HS-5 (cell line): Measurements from ENCODE around the gene CCR5.
"Not testable (repeated sequence)": the region's sequence is repeated elsewhere in the genome, so short reads cannot be mapped to it uniquely, and the experiment has no call there.

Source experiments
- DNase-seq: peaks from one replicate; pipeline ENCODE4 v3.0.0-alpha.2; 2012; ENCODE audit warnings: low read depth

CCR5 gene

GRCh38 chr3:46370839-46371518 lies at the start of gene CCR5:
Gene CCR5, plus strand, starts transcription at chr3:46370946. Its CDS starts 1,957 bp downstream, at chr3:46372903.
- DNase-seq: no peak

GRCh38 chr3:46321461-46322104 lies 49.2 kb upstream of the CCR5 start:
- no peak for DNase-seq

- DNase-seq: no peak
Measured at GRCh38 chr3:46324036-46324435, 46.7 kb upstream of the CCR5 start.

GRCh38 chr3:46325645-46326300 lies 45.0 kb upstream of the CCR5 start:
- no peak for DNase-seq

GRCh38 chr3:46330676-46331075 lies 40.1 kb upstream of the CCR5 start:
- DNase-seq: not testable (repeated sequence)

GRCh38 chr3:46334741-46335478 lies 35.8 kb upstream of the CCR5 start:
- peak; percentile 40 for DNase-seq

GRCh38 chr3:46335541-46335940 lies 35.2 kb upstream of the CCR5 start:
- no peak for DNase-seq

- DNase-seq: no peak
Measured at GRCh38 chr3:46337911-46338310, 32.8 kb upstream of the CCR5 start.

- no peak for DNase-seq
Measured at GRCh38 chr3:46338840-46339239, 31.9 kb upstream of the CCR5 start.

- no peak for DNase-seq
Measured at GRCh38 chr3:46344476-46344875, 26.3 kb upstream of the CCR5 start.

GRCh38 chr3:46348823-46349482 lies 21.8 kb upstream of the CCR5 start:
- DNase-seq: no peak

GRCh38 chr3:46349484-46350261 lies 21.1 kb upstream of the CCR5 start:
- no peak for DNase-seq

- DNase-seq: no peak
Measured at GRCh38 chr3:46350262-46350565, 20.5 kb upstream of the CCR5 start.

- DNase-seq: no peak
Measured at GRCh38 chr3:46351646-46352045, 19.1 kb upstream of the CCR5 start.

- DNase-seq: no peak
Measured at GRCh38 chr3:46353090-46353489, 17.7 kb upstream of the CCR5 start.

- DNase-seq: no peak
Measured at GRCh38 chr3:46353647-46354410, 16.9 kb upstream of the CCR5 start, which contains the start of gene CCR2. Gene CCR2, plus strand, starts transcription at chr3:46354111. Its CDS starts 3,417 bp downstream, at chr3:46357528.

- no peak for DNase-seq
Measured at GRCh38 chr3:46354478-46354877, 16.3 kb upstream of the CCR5 start.

GRCh38 chr3:46354984-46355383 lies 15.8 kb upstream of the CCR5 start:
- DNase-seq: no peak

- no peak for DNase-seq
Measured at GRCh38 chr3:46356276-46356675, 14.5 kb upstream of the CCR5 start.

GRCh38 chr3:46356909-46357308 lies 13.8 kb upstream of the CCR5 start:
- no peak for DNase-seq

GRCh38 chr3:46358466-46358865 lies 12.3 kb upstream of the CCR5 start:
- no peak for DNase-seq
